Epithelial cell of proximal tubule (primary cell): ENCODE measurements around the gene NSG1. TPM values are rescaled to one million over a fixed set of nuclear protein-coding genes. Genes with fewer than 3 reads are reported as not detected.

Experiments
- DNase-seq: peaks from one replicate; pipeline ENCODE4 v3.0.0-alpha.2; 2011; ENCODE audit warnings: low read depth
- H3K4me3 ChIP-seq: 2 replicates; pipeline ENCODE4 v1.5.1; 2011; ENCODE audit warnings: low read depth, mild to moderate bottlenecking, low read length
- total RNA-seq: library from RNA; depleted of rRNA; stranded (reverse); fragments of >200 nt; gene quantifications from 2 replicates; pipeline ENCODE4 v1.2.3, GENCODE V29; 2015
- TF ChIP-seq, protein P1 (sequence below): conservative IDR thresholded peaks from 2 replicates; pipeline ENCODE4 v1.5.1; 2012; ENCODE audit warnings: low read depth, mild to moderate bottlenecking, low read length

Gene NSG1
- total RNA-seq, 1 donor from 2014 or later, result 3.2 TPM

DNA sequence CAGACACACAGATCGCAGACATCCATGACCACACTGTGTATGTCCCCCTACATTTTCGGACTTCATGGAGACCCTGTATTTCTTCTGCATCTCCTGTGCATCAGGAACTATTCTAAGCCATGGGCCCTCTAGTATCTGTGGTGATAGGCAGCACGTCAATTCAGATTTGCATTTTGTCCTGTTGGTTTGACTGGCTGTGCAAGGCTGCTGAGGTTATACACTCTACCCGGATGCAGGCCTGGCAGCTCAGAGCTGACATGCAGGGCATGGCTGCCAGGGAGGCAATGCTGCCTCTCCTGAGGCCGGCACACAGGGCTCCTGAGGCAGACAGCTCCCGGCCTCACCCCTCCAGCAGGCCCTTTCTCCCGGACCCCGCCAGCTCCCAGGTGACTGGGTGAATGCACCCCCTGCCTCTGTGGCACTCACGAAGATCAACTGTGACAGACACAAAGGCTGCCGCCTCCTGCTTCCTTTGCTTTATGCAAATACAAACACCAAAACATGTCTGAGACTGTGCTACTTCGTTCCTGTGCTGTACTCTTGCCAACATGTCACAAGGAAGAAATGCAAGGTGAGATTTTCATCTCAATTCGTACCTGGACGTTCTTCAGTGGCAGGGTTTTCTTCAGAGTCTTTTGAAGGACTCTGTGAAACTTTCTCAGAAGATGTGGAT lies 51.0 kb downstream of the NSG1 start:
- DNase-seq, result no peak
- no peak overlapping the region for H3K4me3 ChIP-seq
- TF ChIP-seq, protein P1, sequence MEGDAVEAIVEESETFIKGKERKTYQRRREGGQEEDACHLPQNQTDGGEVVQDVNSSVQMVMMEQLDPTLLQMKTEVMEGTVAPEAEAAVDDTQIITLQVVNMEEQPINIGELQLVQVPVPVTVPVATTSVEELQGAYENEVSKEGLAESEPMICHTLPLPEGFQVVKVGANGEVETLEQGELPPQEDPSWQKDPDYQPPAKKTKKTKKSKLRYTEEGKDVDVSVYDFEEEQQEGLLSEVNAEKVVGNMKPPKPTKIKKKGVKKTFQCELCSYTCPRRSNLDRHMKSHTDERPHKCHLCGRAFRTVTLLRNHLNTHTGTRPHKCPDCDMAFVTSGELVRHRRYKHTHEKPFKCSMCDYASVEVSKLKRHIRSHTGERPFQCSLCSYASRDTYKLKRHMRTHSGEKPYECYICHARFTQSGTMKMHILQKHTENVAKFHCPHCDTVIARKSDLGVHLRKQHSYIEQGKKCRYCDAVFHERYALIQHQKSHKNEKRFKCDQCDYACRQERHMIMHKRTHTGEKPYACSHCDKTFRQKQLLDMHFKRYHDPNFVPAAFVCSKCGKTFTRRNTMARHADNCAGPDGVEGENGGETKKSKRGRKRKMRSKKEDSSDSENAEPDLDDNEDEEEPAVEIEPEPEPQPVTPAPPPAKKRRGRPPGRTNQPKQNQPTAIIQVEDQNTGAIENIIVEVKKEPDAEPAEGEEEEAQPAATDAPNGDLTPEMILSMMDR, result no peak

GRCh38 chr4:4438891-4439290 lies 52.0 kb downstream of the NSG1 start:
- H3K4me3 ChIP-seq, result no peak overlapping the region
- TF ChIP-seq, protein P1, result no peak
- DNase-seq, result no peak

DNA sequence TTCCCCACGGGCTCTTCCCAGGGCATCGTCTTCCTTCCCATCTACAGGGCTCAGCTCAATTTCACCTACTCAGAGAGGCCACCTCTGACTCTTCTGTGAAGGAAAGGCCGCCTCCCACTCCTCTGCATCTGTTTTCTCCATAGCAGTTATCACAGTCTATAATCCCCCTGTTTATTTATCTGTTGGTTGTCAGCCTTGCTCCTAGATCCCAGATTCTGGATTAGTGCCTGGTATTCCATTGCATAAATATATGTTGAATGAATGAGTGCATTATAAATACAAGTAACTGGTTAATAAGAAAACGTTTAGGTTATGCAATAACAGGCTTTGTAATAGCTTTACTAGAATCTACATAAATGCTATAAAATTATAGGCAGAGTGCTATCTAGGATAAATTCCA lies 52.9 kb downstream of the NSG1 start:
- no peak overlapping the region for H3K4me3 ChIP-seq
- no peak for DNase-seq
- TF ChIP-seq, protein P1, result no peak

DNA sequence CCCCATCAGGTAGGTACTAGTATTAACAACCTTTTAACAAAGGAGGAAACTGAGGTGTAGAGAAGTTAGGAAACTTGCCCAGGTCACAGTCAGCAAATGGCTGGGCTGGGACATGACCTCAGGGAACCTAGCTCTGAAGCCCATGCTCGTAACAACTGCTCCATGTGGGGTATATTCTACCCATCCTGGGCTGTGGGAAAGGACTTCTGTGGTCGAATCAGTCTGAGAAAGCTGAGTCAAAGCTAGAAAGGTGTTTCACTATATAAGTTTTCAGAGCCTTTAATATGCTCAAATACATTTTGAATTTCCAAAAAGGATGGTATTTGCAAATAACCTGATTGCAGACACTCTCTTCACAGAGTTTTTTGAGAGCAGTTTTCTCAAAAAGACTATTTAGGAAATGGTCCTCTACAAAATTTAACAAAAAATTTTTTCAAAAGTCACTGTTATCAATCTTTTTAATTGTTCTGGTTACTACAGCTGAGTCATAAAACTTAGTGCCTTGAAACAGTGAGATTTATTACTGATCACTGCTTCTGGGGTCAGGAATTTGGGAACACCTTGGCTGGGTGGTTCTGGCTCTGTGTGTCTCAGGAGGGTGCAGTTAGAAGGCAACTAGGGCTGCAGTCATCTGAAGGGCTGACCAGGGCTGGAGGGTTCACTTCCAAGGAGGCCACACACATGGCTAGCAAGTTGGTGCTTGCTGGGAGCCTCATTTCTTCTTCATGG lies 53.6 kb downstream of the NSG1 start:
- TF ChIP-seq, protein P1, result no peak
- no peak for DNase-seq
- H3K4me3 ChIP-seq, result no peak overlapping the region

GRCh38 chr4:4443821-4444220 lies 56.9 kb downstream of the NSG1 start:
- H3K4me3 ChIP-seq, result no peak overlapping the region
- TF ChIP-seq, protein P1, result no peak
- DNase-seq, result peak; percentile 25

GRCh38 chr4:4446434-4446833 lies 59.5 kb downstream of the NSG1 start:
- TF ChIP-seq, protein P1, result no peak
- DNase-seq, result no peak
- H3K4me3 ChIP-seq, result no peak overlapping the region
